Stimulated activated CD4-positive, alpha-beta T cell treated with anti-CD3 and anti-CD28 coated beads, Interleukin-1b, Interleukin-23, amount 100 ng/mL, for 4 hours (primary cell): ENCODE results near the gene MSANTD7.
A peak's percentile ranks its signal among the peaks of the same experiment; 100 is the strongest.
"Not testable (repeated sequence)": the region's sequence is repeated elsewhere in the genome, so short reads cannot be mapped to it uniquely, and the experiment has no call there.

ENCODE experiments used
- DNase-seq, 2 donors: peaks; one replicate each; pipeline ENCODE4 v3.0.0-alpha.2; 2020; ENCODE audit warnings: low read depth in 2 of 2

Gene MSANTD7

GRCh38 chr10:14837003-14837756 is 926 bp upstream of the MSANTD7 start:
- DNase-seq, result no peak

GRCh38 chr10:14838582-14839304 is 637 bp downstream of the MSANTD7 start:
- peak in 1 of 2 donors; percentile 23 for DNase-seq

GRCh38 chr10:14839305-14839695 is 1.2 kb downstream of the MSANTD7 start:
- no peak for DNase-seq

GRCh38 chr10:14840178-14840577 is 2.1 kb downstream of the MSANTD7 start:
- no peak for DNase-seq

- DNase-seq, result no peak
Observed at GRCh38 chr10:14843327-14843988, 5.4 kb downstream of the MSANTD7 start.

- DNase-seq, result no peak
Observed at GRCh38 chr10:14844948-14845347, 6.8 kb downstream of the MSANTD7 start.

- no peak for DNase-seq
Observed at GRCh38 chr10:14852236-14852635, 14.1 kb downstream of the MSANTD7 start.

- DNase-seq, result no peak
Observed at GRCh38 chr10:14855453-14855852, 17.3 kb downstream of the MSANTD7 start.

GRCh38 chr10:14858338-14858960 is 20.3 kb downstream of the MSANTD7 start:
- DNase-seq, result no peak

GRCh38 chr10:14859043-14859442 is 20.9 kb downstream of the MSANTD7 start:
- no peak for DNase-seq

GRCh38 chr10:14859775-14860174 is 21.7 kb downstream of the MSANTD7 start:
- DNase-seq, result no peak

- DNase-seq, result no peak
Observed at GRCh38 chr10:14860791-14861190, 22.7 kb downstream of the MSANTD7 start.

GRCh38 chr10:14864466-14864865 is 26.4 kb downstream of the MSANTD7 start:
- not testable (repeated sequence) for DNase-seq

- not testable (repeated sequence) for DNase-seq
Observed at GRCh38 chr10:14864871-14865270, 26.8 kb downstream of the MSANTD7 start.

GRCh38 chr10:14873090-14873760 is 35.1 kb downstream of the MSANTD7 start:
- DNase-seq, result no peak

- no peak for DNase-seq
Observed at GRCh38 chr10:14875941-14876340, 37.8 kb downstream of the MSANTD7 start.

GRCh38 chr10:14876764-14877163 is 38.7 kb downstream of the MSANTD7 start:
- no peak for DNase-seq

- peak; percentile 89 to 93 for DNase-seq
Observed at GRCh38 chr10:14878266-14879123, 40.4 kb downstream of the MSANTD7 start, which contains the start of gene SUV39H2. Gene SUV39H2 (plus strand): TSS chr10:14878866. CDS start chr10:14878889, 23 bp downstream.

GRCh38 chr10:14879124-14879927 is 41.2 kb downstream of the MSANTD7 start:
- DNase-seq, result peak in 1 of 2 donors; percentile 34

GRCh38 chr10:14879928-14880193 is 41.8 kb downstream of the MSANTD7 start:
- no peak for DNase-seq
